Parathyroid adenoma (tissue), 2 donors: ENCODE measurements around the gene STEAP4.
"Not testable (repeated sequence)": the region's sequence is repeated elsewhere in the genome, so short reads cannot be mapped to it uniquely, and the experiment has no call there.

ENCODE experiments used
- H2AFZ ChIP-seq: fragments of 300-600 bp; sonication (generic); one replicate; pipeline ENCODE4 v1.7.0; 2017; ENCODE audit warnings: antibody characterized with exemption, mild to moderate bottlenecking
- H3K27ac ChIP-seq: fragments of 300-600 bp; sonication (generic); one replicate; pipeline ENCODE4 v1.7.0; 2017
- H3K27me3 ChIP-seq: fragments of 300-600 bp; sonication (generic); one replicate; pipeline ENCODE4 v1.7.0; 2017; ENCODE audit warnings: low read length; ENCODE audit not compliant: control insufficient read depth, insufficient read depth
- H3K36me3 ChIP-seq: fragments of 300-600 bp; sonication (generic); one replicate; pipeline ENCODE4 v1.7.0; 2017; ENCODE audit warnings: low read length; ENCODE audit not compliant: control insufficient read depth, insufficient read depth
- H3K4me1 ChIP-seq: fragments of 300-600 bp; sonication (generic); one replicate; pipeline ENCODE4 v1.7.0; 2017; ENCODE audit warnings: control low read depth
- H3K4me2 ChIP-seq: fragments of 300-600 bp; sonication (generic); one replicate; pipeline ENCODE4 v1.7.0; 2017; ENCODE audit warnings: low read length
- H3K4me3 ChIP-seq: fragments of 300-600 bp; sonication (generic); one replicate; pipeline ENCODE4 v1.7.0; 2017; ENCODE audit warnings: low read depth, low read length
- H3K79me2 ChIP-seq: fragments of 300-600 bp; sonication (generic); one replicate; pipeline ENCODE4 v1.7.0; 2017; ENCODE audit warnings: control low read depth
- H3K9ac ChIP-seq: fragments of 300-600 bp; sonication (generic); one replicate; pipeline ENCODE4 v1.7.0; 2017; ENCODE audit warnings: mild to moderate bottlenecking
- H3K9me3 ChIP-seq: fragments of 300-600 bp; sonication (generic); one replicate; pipeline ENCODE4 v1.7.0; 2017; ENCODE audit warnings: low read length; ENCODE audit not compliant: control insufficient read depth
- CTCF ChIP-seq: fragments of 300-600 bp; sonication (generic); IDR thresholded peaks from one replicate; pipeline ENCODE4 v1.7.0; 2017; ENCODE audit warnings: antibody characterized with exemption, mild to moderate bottlenecking
- donor health status: primary hyperparathyroidism.

Gene STEAP4

GRCh38 chr7:88279323-88279722 is 27.4 kb downstream of the STEAP4 start:
- Histone ChIP-seq H3K9ac (no peak overlapping the region), H3K4me1 (no peaks in the 10 kb centered on the region), H3K4me3 (no peak overlapping the region), H3K36me3 (no peaks in the 10 kb centered on the region), H3K79me2 (no peaks in the 10 kb centered on the region), H2AFZ (no peak overlapping the region), H3K27ac (no peak overlapping the region), H3K4me2 (no peak overlapping the region), H3K9me3 (no peaks in the 10 kb centered on the region), H3K27me3 (no peaks in the 10 kb centered on the region)
- no peak for TF ChIP-seq CTCF

GRCh38 chr7:88278881-88279280 is 27.8 kb downstream of the STEAP4 start:
- H3K27me3 ChIP-seq: no peaks in the 10 kb centered on the region
- H3K79me2 ChIP-seq: no peaks in the 10 kb centered on the region
- no peak overlapping the region for H3K4me3 ChIP-seq
- no peak overlapping the region for H2AFZ ChIP-seq
- H3K9ac ChIP-seq: no peak overlapping the region
- no peak for TF ChIP-seq CTCF
- H3K9me3 ChIP-seq: no peaks in the 10 kb centered on the region
- no peaks in the 10 kb centered on the region for H3K4me1 ChIP-seq
- no peaks in the 10 kb centered on the region for H3K36me3 ChIP-seq
- H3K27ac ChIP-seq: no peak overlapping the region
- H3K4me2 ChIP-seq: no peak overlapping the region

- Histone ChIP-seq H3K9ac (no peak overlapping the region), H3K36me3 (no peaks in the 10 kb centered on the region), H3K4me2 (no peak overlapping the region), H3K79me2 (no peaks in the 10 kb centered on the region), H3K27me3 (no peaks in the 10 kb centered on the region), H3K27ac (no peak overlapping the region), H3K4me3 (no peak overlapping the region), H3K9me3 (no peaks in the 10 kb centered on the region), H3K4me1 (no peaks in the 10 kb centered on the region), H2AFZ (no peak overlapping the region)
- TF ChIP-seq CTCF: no peak
Measured at GRCh38 chr7:88276605-88277153, 30.0 kb downstream of the STEAP4 start.

GRCh38 chr7:88274856-88275255 is 31.8 kb downstream of the STEAP4 start:
- not testable (repeated sequence) for H3K36me3 ChIP-seq, H3K4me1 ChIP-seq, H3K9me3 ChIP-seq, H3K27me3 ChIP-seq, H3K9ac ChIP-seq, H3K27ac ChIP-seq, H3K4me2 ChIP-seq, H3K79me2 ChIP-seq, H3K4me3 ChIP-seq, H2AFZ ChIP-seq

- TF ChIP-seq CTCF: no peak
- no peaks in the 10 kb centered on the region for H3K27me3 ChIP-seq
- H3K4me1 ChIP-seq: no peaks in the 10 kb centered on the region
- H3K4me2 ChIP-seq: no peak overlapping the region
- H3K4me3 ChIP-seq: no peak overlapping the region
- H3K9me3 ChIP-seq: no peaks in the 10 kb centered on the region
- no peak overlapping the region for H3K27ac ChIP-seq
- H3K36me3 ChIP-seq: no peaks in the 10 kb centered on the region
- H3K9ac ChIP-seq: no peak overlapping the region
- no peaks in the 10 kb centered on the region for H3K79me2 ChIP-seq
- H2AFZ ChIP-seq: no peak overlapping the region
Measured at GRCh38 chr7:88269586-88269985, 37.1 kb downstream of the STEAP4 start.
